ENCODE results near the gene SRBD1.

- no peak for TF ChIP-seq EZH2 (IDR thresholded peaks at IDR 0.05; ENCODE audit: insufficient read depth, poor library complexity, severe bottlenecking)
- TF ChIP-seq EZH2phosphoT487 (IDR thresholded peaks at IDR 0.05; ENCODE audit: insufficient read depth, low read depth): no peak
These were observed 8.4 kb downstream of the SRBD1 start for GRCh38 chr2:45602624-45603023.
